ENCODE measurements around the gene LTBP3.

DNA sequence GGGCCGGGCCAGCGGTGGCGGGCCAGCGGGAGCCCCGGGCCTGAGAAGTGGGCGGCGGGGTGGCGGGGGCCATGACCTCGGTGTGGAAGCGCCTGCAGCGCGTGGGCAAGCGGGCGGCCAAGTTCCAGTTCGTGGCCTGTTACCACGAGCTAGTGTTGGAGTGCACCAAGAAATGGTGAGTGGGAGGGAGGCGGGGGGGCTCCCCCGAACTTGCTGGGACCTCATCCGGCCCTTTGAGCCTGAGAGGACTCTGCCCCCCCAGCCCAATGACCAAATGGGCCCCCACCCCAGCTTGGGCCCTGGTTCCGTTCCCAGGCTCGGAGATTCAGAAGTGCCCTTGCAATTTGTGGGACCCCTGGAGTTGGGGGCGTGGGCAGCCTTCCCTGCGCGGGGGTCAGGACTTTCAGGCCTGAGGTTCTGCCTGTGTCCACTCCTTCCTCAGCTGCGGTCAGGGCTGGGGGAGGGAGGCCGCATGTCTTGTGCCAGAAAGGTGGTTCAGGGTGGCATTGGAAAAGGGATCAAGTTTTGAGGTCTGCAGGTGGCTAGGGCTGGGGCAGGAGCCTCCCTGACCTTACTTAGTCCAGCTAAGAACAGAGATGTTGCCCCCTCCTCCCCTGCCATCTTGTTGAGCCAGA, 18.2 kb upstream of the LTBP3 start:
- TF ChIP-seq ZNF146 (tag by site-specific recombination; IDR thresholded peaks at IDR 0.05) (no peak), OSR2 (tag by site-specific recombination; IDR thresholded peaks at IDR 0.05) (no peak), YY1 (tag by site-specific recombination; IDR thresholded peaks at IDR 0.05) (no peak), ZNF274 (IDR thresholded peaks at IDR 0.05; ENCODE audit: low read length) (no peak), ZNF274 (tag by site-specific recombination; IDR thresholded peaks at IDR 0.05; ENCODE audit: borderline replicate concordance) (no peak)

Measured in HEK293 (cell line).